ENCODE results near the gene TCTA.
"Not testable (repeated sequence)": the region's sequence is repeated elsewhere in the genome, so short reads cannot be mapped to it uniquely, and the experiment has no call there.

Gene TCTA

GRCh38 chr3:49389297-49389696 lies 22.9 kb upstream of the TCTA start:
- H3K9ac ChIP-seq (ENCODE audit: low read length) = no peak overlapping the region
- no peaks in the 10 kb centered on the region for H3K27me3 ChIP-seq (ENCODE audit: control insufficient read depth in 1 of 2, insufficient read depth in 2 of 2, low read length in 2 of 2)
- no peaks in the 10 kb centered on the region for H3K36me3 ChIP-seq (ENCODE audit: insufficient read depth, low read length)
- no peak overlapping the region for H3K4me3 ChIP-seq (ENCODE audit: low read depth in 1 of 2, low read length in 2 of 2)
- H3K27ac ChIP-seq (ENCODE audit: low read depth, low read length) = no peak overlapping the region
- H3K9me3 ChIP-seq (ENCODE audit: low read length) = no peaks in the 10 kb centered on the region
- H3K4me1 ChIP-seq (ENCODE audit: insufficient read depth, low read length) = peaks cover 14% of the 10 kb centered on the region

- not testable (repeated sequence) for H3K36me3 ChIP-seq (ENCODE audit: insufficient read depth, low read length); H3K4me1 ChIP-seq (ENCODE audit: insufficient read depth, low read length); H3K9me3 ChIP-seq (ENCODE audit: low read length); H3K9ac ChIP-seq (ENCODE audit: low read length); H3K27me3 ChIP-seq (ENCODE audit: control insufficient read depth in 1 of 2, insufficient read depth in 2 of 2, low read length in 2 of 2); H3K4me3 ChIP-seq (ENCODE audit: low read depth in 1 of 2, low read length in 2 of 2); H3K27ac ChIP-seq (ENCODE audit: low read depth, low read length)
Observed at GRCh38 chr3:49391310-49391709, 20.9 kb upstream of the TCTA start.

- Histone ChIP-seq H3K36me3 (ENCODE audit: insufficient read depth, low read length) (peaks cover 5% of the 10 kb centered on the region), H3K27me3 (ENCODE audit: control insufficient read depth in 1 of 2, insufficient read depth in 2 of 2, low read length in 2 of 2) (no peaks in the 10 kb centered on the region), H3K9ac (ENCODE audit: low read length) (no peak overlapping the region), H3K4me3 (ENCODE audit: low read depth in 1 of 2, low read length in 2 of 2) (no peak overlapping the region), H3K27ac (ENCODE audit: low read depth, low read length) (no peak overlapping the region), H3K4me1 (ENCODE audit: insufficient read depth, low read length) (peaks cover 26% of the 10 kb centered on the region), H3K9me3 (ENCODE audit: low read length) (no peaks in the 10 kb centered on the region)
Observed at GRCh38 chr3:49397470-49397869, 14.8 kb upstream of the TCTA start.

- Histone ChIP-seq H3K27me3 (ENCODE audit: control insufficient read depth in 1 of 2, insufficient read depth in 2 of 2, low read length in 2 of 2) (no peaks in the 10 kb centered on the region), H3K36me3 (ENCODE audit: insufficient read depth, low read length) (peaks cover 5% of the 10 kb centered on the region), H3K27ac (ENCODE audit: low read depth, low read length) (no peak overlapping the region), H3K4me1 (ENCODE audit: insufficient read depth, low read length) (peaks cover 26% of the 10 kb centered on the region), H3K9ac (ENCODE audit: low read length) (no peak overlapping the region), H3K4me3 (ENCODE audit: low read depth in 1 of 2, low read length in 2 of 2) (no peak overlapping the region), H3K9me3 (ENCODE audit: low read length) (no peaks in the 10 kb centered on the region)
Observed at GRCh38 chr3:49399461-49399860, 12.8 kb upstream of the TCTA start.

- no peaks in the 10 kb centered on the region for H3K27me3 ChIP-seq (ENCODE audit: control insufficient read depth in 1 of 2, insufficient read depth in 2 of 2, low read length in 2 of 2)
- peaks cover 41% of the 10 kb centered on the region for H3K4me1 ChIP-seq (ENCODE audit: insufficient read depth, low read length)
- peaks cover under 1% of the 10 kb centered on the region for H3K36me3 ChIP-seq (ENCODE audit: insufficient read depth, low read length)
- no peak overlapping the region for H3K9ac ChIP-seq (ENCODE audit: low read length)
- no peak overlapping the region for H3K4me3 ChIP-seq (ENCODE audit: low read depth in 1 of 2, low read length in 2 of 2)
- no peaks in the 10 kb centered on the region for H3K9me3 ChIP-seq (ENCODE audit: low read length)
- peak overlapping the region; percentile 13 for H3K27ac ChIP-seq (ENCODE audit: low read depth, low read length)
Observed at GRCh38 chr3:49401766-49402165, 10.5 kb upstream of the TCTA start.

GRCh38 chr3:49403891-49404290 lies 8.3 kb upstream of the TCTA start:
- H3K36me3 ChIP-seq (ENCODE audit: insufficient read depth, low read length) = no peaks in the 10 kb centered on the region
- H3K4me1 ChIP-seq (ENCODE audit: insufficient read depth, low read length) = peaks cover 39% of the 10 kb centered on the region
- H3K9me3 ChIP-seq (ENCODE audit: low read length) = no peaks in the 10 kb centered on the region
- H3K9ac ChIP-seq (ENCODE audit: low read length) = no peak overlapping the region
- H3K27me3 ChIP-seq (ENCODE audit: control insufficient read depth in 1 of 2, insufficient read depth in 2 of 2, low read length in 2 of 2) = no peaks in the 10 kb centered on the region
- no peak overlapping the region for H3K4me3 ChIP-seq (ENCODE audit: low read depth in 1 of 2, low read length in 2 of 2)
- no peak overlapping the region for H3K27ac ChIP-seq (ENCODE audit: low read depth, low read length)

GRCh38 chr3:49405570-49405969 lies 6.7 kb upstream of the TCTA start:
- H3K9me3 ChIP-seq (ENCODE audit: low read length); H3K27me3 ChIP-seq (ENCODE audit: control insufficient read depth in 1 of 2, insufficient read depth in 2 of 2, low read length in 2 of 2); H3K27ac ChIP-seq (ENCODE audit: low read depth, low read length); H3K36me3 ChIP-seq (ENCODE audit: insufficient read depth, low read length); H3K9ac ChIP-seq (ENCODE audit: low read length): not testable (repeated sequence)
- peak overlapping the region in 1 of 2 donors; percentile 11 for H3K4me3 ChIP-seq (ENCODE audit: low read depth in 1 of 2, low read length in 2 of 2)
- peaks cover 53% of the 10 kb centered on the region for H3K4me1 ChIP-seq (ENCODE audit: insufficient read depth, low read length)

GRCh38 chr3:49406571-49407565 lies 5.4 kb upstream of the TCTA start:
- Histone ChIP-seq H3K36me3 (ENCODE audit: insufficient read depth, low read length) (no peaks in the 10 kb centered on the region), H3K4me3 (ENCODE audit: low read depth in 1 of 2, low read length in 2 of 2) (no peak overlapping the region), H3K4me1 (ENCODE audit: insufficient read depth, low read length) (peaks cover 43% of the 10 kb centered on the region), H3K9me3 (ENCODE audit: low read length) (no peaks in the 10 kb centered on the region), H3K9ac (ENCODE audit: low read length) (no peak overlapping the region), H3K27ac (ENCODE audit: low read depth, low read length) (peak overlapping the region; percentile 0), H3K27me3 (ENCODE audit: control insufficient read depth in 1 of 2, insufficient read depth in 2 of 2, low read length in 2 of 2) (no peaks in the 10 kb centered on the region)

- no peaks in the 10 kb centered on the region for H3K27me3 ChIP-seq (ENCODE audit: control insufficient read depth in 1 of 2, insufficient read depth in 2 of 2, low read length in 2 of 2)
- H3K27ac ChIP-seq (ENCODE audit: low read depth, low read length) = peak overlapping the region; percentile 35
- H3K9me3 ChIP-seq (ENCODE audit: low read length) = no peaks in the 10 kb centered on the region
- peak overlapping the region; percentile 80 for H3K4me3 ChIP-seq (ENCODE audit: low read depth in 1 of 2, low read length in 2 of 2)
- peaks cover 53% of the 10 kb centered on the region for H3K4me1 ChIP-seq (ENCODE audit: insufficient read depth, low read length)
- H3K36me3 ChIP-seq (ENCODE audit: insufficient read depth, low read length) = peaks cover 6% of the 10 kb centered on the region
- H3K9ac ChIP-seq (ENCODE audit: low read length) = peak overlapping the region; percentile 83
Observed at GRCh38 chr3:49410066-49410845, 2.0 kb upstream of the TCTA start.

- H3K36me3 ChIP-seq (ENCODE audit: insufficient read depth, low read length) = peaks cover 13% of the 10 kb centered on the region
- H3K9me3 ChIP-seq (ENCODE audit: low read length) = no peaks in the 10 kb centered on the region
- H3K9ac ChIP-seq (ENCODE audit: low read length) = peak overlapping the region; percentile 83
- peaks cover 46% of the 10 kb centered on the region for H3K4me1 ChIP-seq (ENCODE audit: insufficient read depth, low read length)
- peak overlapping the region; percentile 80 for H3K4me3 ChIP-seq (ENCODE audit: low read depth in 1 of 2, low read length in 2 of 2)
- peak overlapping the region; percentile 79 for H3K27ac ChIP-seq (ENCODE audit: low read depth, low read length)
- no peaks in the 10 kb centered on the region for H3K27me3 ChIP-seq (ENCODE audit: control insufficient read depth in 1 of 2, insufficient read depth in 2 of 2, low read length in 2 of 2)
Observed at GRCh38 chr3:49410846-49411534, 1.2 kb upstream of the TCTA start.

GRCh38 chr3:49411535-49411967 lies 672 bp upstream of the TCTA start:
- Histone ChIP-seq H3K27ac (ENCODE audit: low read depth, low read length) (peak overlapping the region; percentile 79), H3K9me3 (ENCODE audit: low read length) (no peaks in the 10 kb centered on the region), H3K9ac (ENCODE audit: low read length) (peak overlapping the region; percentile 83), H3K4me1 (ENCODE audit: insufficient read depth, low read length) (peaks cover 40% of the 10 kb centered on the region), H3K4me3 (ENCODE audit: low read depth in 1 of 2, low read length in 2 of 2) (peak overlapping the region; percentile 80), H3K27me3 (ENCODE audit: control insufficient read depth in 1 of 2, insufficient read depth in 2 of 2, low read length in 2 of 2) (no peaks in the 10 kb centered on the region), H3K36me3 (ENCODE audit: insufficient read depth, low read length) (peaks cover 14% of the 10 kb centered on the region)
